KMS-11 (cell line): ENCODE results near the gene CHTF18.

ENCODE experiments used
- H2AFZ ChIP-seq: fragments of 200-600 bp; sonication (generic); 2 replicates; pipeline ENCODE4 v1.6.1; 2016; ENCODE audit warnings: antibody characterized with exemption, mixed run types, low read depth
- H3K27ac ChIP-seq: fragments of 200-600 bp; sonication (generic); 2 replicates; pipeline ENCODE4 v1.6.1; 2016; ENCODE audit warnings: mild to moderate bottlenecking, mixed run types
- H3K27me3 ChIP-seq: fragments of 200-600 bp; sonication (generic); 2 replicates; pipeline ENCODE4 v1.6.1; 2017; ENCODE audit warnings: mild to moderate bottlenecking, low read depth, mixed run types, moderate library complexity; ENCODE audit not compliant: insufficient read depth
- H3K36me3 ChIP-seq: fragments of 200-600 bp; sonication (generic); 2 replicates; pipeline ENCODE4 v1.6.1; 2017; ENCODE audit warnings: mild to moderate bottlenecking, mixed run types; ENCODE audit not compliant: insufficient read depth
- H3K4me1 ChIP-seq: fragments of 200-600 bp; sonication (generic); 2 replicates; pipeline ENCODE4 v1.6.1; 2016; ENCODE audit warnings: mild to moderate bottlenecking, low read depth, mixed run types; ENCODE audit not compliant: poor library complexity, severe bottlenecking
- H3K4me2 ChIP-seq: fragments of 200-600 bp; sonication (generic); 2 replicates; pipeline ENCODE4 v1.7.0; 2016; ENCODE audit warnings: mild to moderate bottlenecking, mixed run types
- H3K4me3 ChIP-seq: fragments of 200-600 bp; sonication (generic); IDR thresholded peaks from 2 replicates; pipeline ENCODE4 v1.6.1; 2017; ENCODE audit warnings: low read depth, low read length, mixed read lengths; ENCODE audit not compliant: insufficient read depth
- H3K79me2 ChIP-seq: fragments of 200-600 bp; sonication (generic); 2 replicates; pipeline ENCODE4 v1.6.1; 2016; ENCODE audit warnings: low read depth, mixed run types; ENCODE audit not compliant: insufficient read depth
- H3K9ac ChIP-seq: fragments of 200-600 bp; sonication (generic); 2 replicates; pipeline ENCODE4 v1.6.1; 2016; ENCODE audit warnings: mild to moderate bottlenecking, mixed run types
- H4K20me1 ChIP-seq: fragments of 200-600 bp; sonication (generic); 2 replicates; pipeline ENCODE4 v1.6.1; 2016; ENCODE audit warnings: mild to moderate bottlenecking, mixed run types; ENCODE audit not compliant: insufficient read depth
- TF ChIP-seq, protein P1 (sequence below): fragments of 200-600 bp; sonication (generic); conservative IDR thresholded peaks from 2 replicates; pipeline ENCODE4 v1.6.1; 2017; ENCODE audit warnings: low read depth, mild to moderate bottlenecking, antibody characterized with exemption, low read length, moderate library complexity, mixed read lengths

CHTF18 gene

DNA sequence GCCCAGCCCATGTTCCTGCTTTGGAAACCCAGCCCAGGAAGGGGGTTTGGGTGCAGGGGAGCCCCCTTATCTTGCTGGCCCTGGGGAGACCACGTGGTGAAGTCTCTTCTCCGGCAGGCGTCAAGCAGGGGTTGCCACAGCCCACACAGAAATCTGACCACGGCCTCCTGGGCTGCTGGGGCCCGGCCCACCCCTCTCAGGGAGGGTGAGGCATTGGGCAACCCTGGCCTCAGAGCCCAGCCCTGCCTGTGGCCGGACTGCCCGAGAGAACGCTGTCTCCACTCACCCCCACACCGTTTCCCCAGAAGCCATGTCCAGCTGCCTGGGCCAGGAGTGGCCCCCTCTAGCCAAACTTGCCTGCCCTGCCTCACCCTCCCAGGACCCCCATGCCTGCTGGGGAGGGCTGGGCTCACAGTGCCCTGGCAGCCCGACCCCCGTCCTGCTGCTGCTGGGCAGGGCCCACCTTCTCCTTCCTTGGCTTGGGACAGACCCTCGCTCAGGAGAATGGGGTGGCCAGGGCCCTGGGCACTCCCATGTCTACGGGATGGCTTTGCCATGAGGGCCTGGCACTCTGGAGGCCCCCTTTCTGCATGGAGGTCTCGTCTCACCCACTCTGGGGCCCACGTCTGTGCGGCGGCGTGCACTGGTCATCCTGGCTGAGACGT, 6.9 kb upstream of the CHTF18 start:
- Histone ChIP-seq H3K4me3 (no peak overlapping the region), H2AFZ (no peak overlapping the region), H3K79me2 (no peaks in the 10 kb centered on the region), H3K36me3 (no peaks in the 10 kb centered on the region), H3K4me2 (no peak overlapping the region), H3K27ac (no peak overlapping the region), H3K4me1 (no peaks in the 10 kb centered on the region), H3K27me3 (peaks cover 77% of the 10 kb centered on the region), H3K9ac (no peak overlapping the region), H4K20me1 (no peaks in the 10 kb centered on the region)
- TF ChIP-seq, protein P1, sequence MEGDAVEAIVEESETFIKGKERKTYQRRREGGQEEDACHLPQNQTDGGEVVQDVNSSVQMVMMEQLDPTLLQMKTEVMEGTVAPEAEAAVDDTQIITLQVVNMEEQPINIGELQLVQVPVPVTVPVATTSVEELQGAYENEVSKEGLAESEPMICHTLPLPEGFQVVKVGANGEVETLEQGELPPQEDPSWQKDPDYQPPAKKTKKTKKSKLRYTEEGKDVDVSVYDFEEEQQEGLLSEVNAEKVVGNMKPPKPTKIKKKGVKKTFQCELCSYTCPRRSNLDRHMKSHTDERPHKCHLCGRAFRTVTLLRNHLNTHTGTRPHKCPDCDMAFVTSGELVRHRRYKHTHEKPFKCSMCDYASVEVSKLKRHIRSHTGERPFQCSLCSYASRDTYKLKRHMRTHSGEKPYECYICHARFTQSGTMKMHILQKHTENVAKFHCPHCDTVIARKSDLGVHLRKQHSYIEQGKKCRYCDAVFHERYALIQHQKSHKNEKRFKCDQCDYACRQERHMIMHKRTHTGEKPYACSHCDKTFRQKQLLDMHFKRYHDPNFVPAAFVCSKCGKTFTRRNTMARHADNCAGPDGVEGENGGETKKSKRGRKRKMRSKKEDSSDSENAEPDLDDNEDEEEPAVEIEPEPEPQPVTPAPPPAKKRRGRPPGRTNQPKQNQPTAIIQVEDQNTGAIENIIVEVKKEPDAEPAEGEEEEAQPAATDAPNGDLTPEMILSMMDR, result no peak

DNA sequence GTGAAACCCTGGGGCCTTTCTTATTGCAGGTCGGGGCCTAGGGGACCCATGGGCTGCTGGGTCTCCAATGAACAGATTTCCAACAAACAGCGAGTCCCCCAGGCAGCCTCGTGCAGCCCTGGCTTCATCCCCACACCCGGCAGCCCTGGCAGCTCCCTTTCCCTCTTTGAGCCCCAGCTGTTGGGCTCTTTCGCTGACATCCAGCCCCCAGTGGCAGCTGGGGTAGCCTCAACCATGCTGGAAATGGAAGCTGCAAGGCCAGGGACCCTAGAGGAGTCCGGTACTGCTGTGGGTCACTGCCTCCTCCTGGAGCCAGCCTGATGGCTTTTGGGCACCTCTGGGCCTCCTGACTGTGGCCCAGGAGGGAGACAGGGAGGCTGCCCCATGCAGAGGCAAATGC, 6.2 kb upstream of the CHTF18 start:
- Histone ChIP-seq H3K36me3 (no peaks in the 10 kb centered on the region), H3K4me1 (peaks cover 3% of the 10 kb centered on the region), H3K4me2 (no peak overlapping the region), H3K79me2 (peaks cover 3% of the 10 kb centered on the region; the same call in 1 of the 2 replicates), H3K27ac (no peak overlapping the region), H3K27me3 (peaks cover 69% of the 10 kb centered on the region), H4K20me1 (no peaks in the 10 kb centered on the region), H2AFZ (no peak overlapping the region), H3K9ac (no peak overlapping the region), H3K4me3 (no peak overlapping the region)
- TF ChIP-seq, protein P1, result no peak

DNA sequence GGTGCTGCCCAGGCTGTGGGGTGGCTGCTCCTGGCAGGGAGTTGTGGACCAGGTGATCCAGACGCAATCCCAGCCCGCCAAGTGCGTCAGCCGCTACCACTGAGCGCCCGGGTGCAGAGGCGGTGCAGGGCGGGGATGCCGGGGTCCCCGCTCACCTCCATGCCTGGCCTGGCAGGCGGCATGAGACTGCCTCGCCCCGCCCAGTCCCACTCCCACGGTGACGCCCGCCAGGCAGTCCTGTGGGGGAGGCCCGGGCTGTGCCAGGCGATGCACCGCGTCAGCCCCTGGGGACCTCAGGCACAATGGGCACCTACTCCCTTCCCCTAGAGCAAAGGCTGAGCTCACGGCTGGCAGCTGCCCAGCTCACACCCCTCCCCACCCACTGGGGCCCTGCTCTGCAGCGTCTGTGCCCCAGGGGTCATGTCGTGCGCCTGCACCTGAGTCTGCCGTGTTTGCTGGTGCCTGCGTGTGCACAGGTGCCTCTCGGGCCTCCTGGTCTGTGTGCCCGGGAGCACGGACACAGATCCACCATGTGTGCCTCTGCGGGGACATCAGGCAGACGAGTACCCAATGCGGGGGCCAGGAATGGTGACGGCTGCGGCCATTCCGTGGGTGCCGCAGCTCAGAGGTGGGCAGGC, 5.5 kb upstream of the CHTF18 start:
- no peak overlapping the region for H3K4me2 ChIP-seq
- no peak overlapping the region for H3K4me3 ChIP-seq
- no peak overlapping the region for H2AFZ ChIP-seq
- H3K4me1 ChIP-seq, result peaks cover 5% of the 10 kb centered on the region
- no peak overlapping the region for H3K27ac ChIP-seq
- TF ChIP-seq, protein P1, result no peak
- no peaks in the 10 kb centered on the region for H4K20me1 ChIP-seq
- no peak overlapping the region for H3K9ac ChIP-seq
- H3K27me3 ChIP-seq, result peaks cover 63% of the 10 kb centered on the region
- peaks cover 9% of the 10 kb centered on the region; the same call in 1 of the 2 replicates for H3K79me2 ChIP-seq
- H3K36me3 ChIP-seq, result no peaks in the 10 kb centered on the region

DNA sequence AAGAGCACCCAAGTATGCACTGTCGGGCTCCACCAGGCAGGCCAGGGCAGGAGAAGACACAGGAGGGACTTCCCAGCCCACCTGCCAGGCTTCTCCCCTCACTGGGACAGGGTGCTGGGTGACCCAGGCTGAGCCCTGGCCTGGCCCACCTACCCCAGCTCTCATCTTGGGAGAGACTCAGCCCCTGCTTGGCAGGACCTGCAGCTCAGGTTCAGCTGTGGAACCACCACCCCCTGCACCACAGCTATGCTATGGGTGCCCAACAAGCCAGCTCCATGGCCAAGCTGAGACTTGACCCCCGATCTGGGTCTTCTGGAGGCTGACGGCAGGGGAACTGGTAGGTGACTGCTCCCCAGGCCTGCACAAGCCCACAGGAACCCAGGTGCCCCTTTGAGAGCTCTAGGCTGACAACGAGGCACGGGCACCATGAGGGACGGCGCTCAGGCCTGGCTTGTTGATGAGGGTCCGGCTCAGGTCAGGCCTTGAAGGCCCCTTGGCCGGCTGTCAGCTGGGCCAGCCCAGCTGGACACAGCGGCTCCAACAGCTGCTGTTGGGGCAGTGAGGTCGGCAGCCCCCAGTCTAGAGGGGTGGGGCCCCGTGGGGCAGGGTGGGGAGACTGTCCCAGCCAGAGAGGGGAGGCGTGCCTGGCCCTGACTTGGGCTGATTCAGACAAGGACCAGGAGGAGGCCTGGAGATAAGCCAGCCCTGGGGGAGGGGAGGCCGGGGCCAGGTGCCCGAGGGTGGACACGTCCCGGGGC, 4.8 kb upstream of the CHTF18 start:
- H3K9ac ChIP-seq, result no peak overlapping the region
- H3K27me3 ChIP-seq, result peaks cover 56% of the 10 kb centered on the region
- H3K79me2 ChIP-seq, result peaks cover 10% of the 10 kb centered on the region; the same call in 1 of the 2 replicates
- no peaks in the 10 kb centered on the region for H3K36me3 ChIP-seq
- H3K4me1 ChIP-seq, result peaks cover 5% of the 10 kb centered on the region
- H3K27ac ChIP-seq, result no peak overlapping the region
- no peak overlapping the region for H3K4me2 ChIP-seq
- TF ChIP-seq, protein P1, result no peak
- no peak overlapping the region for H2AFZ ChIP-seq
- no peaks in the 10 kb centered on the region for H4K20me1 ChIP-seq
- H3K4me3 ChIP-seq, result no peak overlapping the region
